Loucy (cell line): ENCODE results near the gene ADPRM.

ENCODE experiments used
- H2AFZ ChIP-seq: fragments of 200-600 bp; sonication (generic); 2 replicates; pipeline ENCODE4 v1.6.0; 2016; ENCODE audit warnings: antibody characterized with exemption, mild to moderate bottlenecking, low read length, moderate library complexity
- H3F3A ChIP-seq: fragments of 200-600 bp; 2 replicates; pipeline ENCODE4 v1.6.0; 2016; ENCODE audit warnings: antibody characterized with exemption, low read depth, mild to moderate bottlenecking
- H3K27me3 ChIP-seq: fragments of 200-600 bp; sonication (generic); 2 replicates; pipeline ENCODE4 v1.6.1; 2014; ENCODE audit warnings: low read length, mild to moderate bottlenecking; ENCODE audit not compliant: insufficient read depth, poor library complexity, severe bottlenecking
- H3K36me3 ChIP-seq: fragments of 200-600 bp; sonication (generic); 2 replicates; pipeline ENCODE4 v1.6.1; 2016; ENCODE audit warnings: low read length; ENCODE audit not compliant: insufficient read depth
- H3K4me1 ChIP-seq: fragments of 200-600 bp; sonication (generic); 2 replicates; pipeline ENCODE4 v1.5.1; 2014; ENCODE audit warnings: low read length, mild to moderate bottlenecking; ENCODE audit not compliant: insufficient read depth, poor library complexity, severe bottlenecking
- H3K4me2 ChIP-seq: fragments of 200-600 bp; sonication (generic); 2 replicates; pipeline ENCODE4 v1.6.0; 2014; ENCODE audit warnings: antibody characterized with exemption, low read length, low read depth, mild to moderate bottlenecking; ENCODE audit not compliant: poor library complexity, severe bottlenecking
- H3K4me3 ChIP-seq: fragments of 200-600 bp; sonication (generic); 2 replicates; pipeline ENCODE4 v1.5.1; 2014; ENCODE audit warnings: low read length, mild to moderate bottlenecking, mixed read lengths; ENCODE audit not compliant: poor library complexity, severe bottlenecking
- H3K79me2 ChIP-seq: fragments of 200-600 bp; sonication (generic); 2 replicates; pipeline ENCODE4 v1.6.1; 2014; ENCODE audit warnings: low read length; ENCODE audit not compliant: insufficient read depth
- H3K9ac ChIP-seq: fragments of 200-600 bp; sonication (generic); 2 replicates; pipeline ENCODE4 v1.6.0; 2014; ENCODE audit warnings: mild to moderate bottlenecking, low read depth, low read length, moderate library complexity; ENCODE audit not compliant: poor library complexity, severe bottlenecking
- H3K9me2 ChIP-seq: fragments of 200-600 bp; sonication (generic); replicated peaks from 2 replicates; pipeline ENCODE4 v1.6.1; 2016; ENCODE audit warnings: low read depth, low read length, mixed read lengths
- H3K9me3 ChIP-seq: fragments of 200-600 bp; sonication (generic); 2 replicates; pipeline ENCODE4 v1.6.1; 2014; ENCODE audit warnings: mild to moderate bottlenecking, antibody characterized with exemption, low read length, low read depth; ENCODE audit not compliant: insufficient read depth
- H4K20me1 ChIP-seq: fragments of 200-600 bp; sonication (generic); 2 replicates; pipeline ENCODE4 v1.6.0; 2014; ENCODE audit warnings: antibody characterized with exemption, low read length, mild to moderate bottlenecking; ENCODE audit not compliant: insufficient read depth, poor library complexity, severe bottlenecking
- EZH2phosphoT487 ChIP-seq: fragments of 200-600 bp; IDR thresholded peaks from 2 replicates; pipeline ENCODE4 v1.6.1; 2018; ENCODE audit warnings: antibody characterized with exemption, mild to moderate bottlenecking, moderate library complexity, borderline replicate concordance
- TF ChIP-seq, protein P1 (sequence below): fragments of 200-600 bp; sonication (generic); conservative IDR thresholded peaks from 2 replicates; pipeline ENCODE4 v1.5.1; 2014; ENCODE audit warnings: mild to moderate bottlenecking, antibody characterized with exemption, low read length

Gene ADPRM

DNA sequence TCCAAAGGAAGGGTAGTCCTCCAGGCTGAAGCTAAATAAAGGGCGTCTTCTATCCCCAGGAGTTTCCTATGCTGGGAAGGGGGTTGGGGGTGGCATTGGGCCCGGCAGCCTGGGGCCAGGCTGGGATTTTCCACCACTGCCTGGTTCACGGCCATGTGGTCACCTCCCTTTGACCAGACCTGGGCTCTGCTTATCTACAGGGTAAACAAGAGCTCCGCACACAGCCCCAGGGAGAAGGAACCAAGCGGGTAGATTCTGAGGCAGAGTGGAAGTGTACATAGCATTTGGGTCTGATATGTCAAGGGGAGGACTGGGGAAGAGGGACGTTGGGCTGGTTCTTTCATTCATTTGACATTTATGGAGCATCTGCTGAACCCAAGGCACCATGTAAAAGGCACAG, 59.7 kb downstream of the ADPRM start:
- H3K27me3 ChIP-seq, result no peaks in the 10 kb centered on the region
- no peak overlapping the region for H3K4me2 ChIP-seq
- peaks cover 17% of the 10 kb centered on the region for H3K4me1 ChIP-seq
- no peaks in the 10 kb centered on the region for H3F3A ChIP-seq
- no peak overlapping the region for H3K4me3 ChIP-seq
- no peaks in the 10 kb centered on the region for H3K9me3 ChIP-seq
- H3K9me2 ChIP-seq, result no peaks in the 10 kb centered on the region
- no peak overlapping the region for H3K9ac ChIP-seq
- no peaks in the 10 kb centered on the region for H4K20me1 ChIP-seq
- TF ChIP-seq EZH2phosphoT487, result no peak
- TF ChIP-seq, protein P1, sequence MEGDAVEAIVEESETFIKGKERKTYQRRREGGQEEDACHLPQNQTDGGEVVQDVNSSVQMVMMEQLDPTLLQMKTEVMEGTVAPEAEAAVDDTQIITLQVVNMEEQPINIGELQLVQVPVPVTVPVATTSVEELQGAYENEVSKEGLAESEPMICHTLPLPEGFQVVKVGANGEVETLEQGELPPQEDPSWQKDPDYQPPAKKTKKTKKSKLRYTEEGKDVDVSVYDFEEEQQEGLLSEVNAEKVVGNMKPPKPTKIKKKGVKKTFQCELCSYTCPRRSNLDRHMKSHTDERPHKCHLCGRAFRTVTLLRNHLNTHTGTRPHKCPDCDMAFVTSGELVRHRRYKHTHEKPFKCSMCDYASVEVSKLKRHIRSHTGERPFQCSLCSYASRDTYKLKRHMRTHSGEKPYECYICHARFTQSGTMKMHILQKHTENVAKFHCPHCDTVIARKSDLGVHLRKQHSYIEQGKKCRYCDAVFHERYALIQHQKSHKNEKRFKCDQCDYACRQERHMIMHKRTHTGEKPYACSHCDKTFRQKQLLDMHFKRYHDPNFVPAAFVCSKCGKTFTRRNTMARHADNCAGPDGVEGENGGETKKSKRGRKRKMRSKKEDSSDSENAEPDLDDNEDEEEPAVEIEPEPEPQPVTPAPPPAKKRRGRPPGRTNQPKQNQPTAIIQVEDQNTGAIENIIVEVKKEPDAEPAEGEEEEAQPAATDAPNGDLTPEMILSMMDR, result no peak
- no peaks in the 10 kb centered on the region for H3K79me2 ChIP-seq
- no peaks in the 10 kb centered on the region for H3K36me3 ChIP-seq
- no peak overlapping the region for H2AFZ ChIP-seq

DNA sequence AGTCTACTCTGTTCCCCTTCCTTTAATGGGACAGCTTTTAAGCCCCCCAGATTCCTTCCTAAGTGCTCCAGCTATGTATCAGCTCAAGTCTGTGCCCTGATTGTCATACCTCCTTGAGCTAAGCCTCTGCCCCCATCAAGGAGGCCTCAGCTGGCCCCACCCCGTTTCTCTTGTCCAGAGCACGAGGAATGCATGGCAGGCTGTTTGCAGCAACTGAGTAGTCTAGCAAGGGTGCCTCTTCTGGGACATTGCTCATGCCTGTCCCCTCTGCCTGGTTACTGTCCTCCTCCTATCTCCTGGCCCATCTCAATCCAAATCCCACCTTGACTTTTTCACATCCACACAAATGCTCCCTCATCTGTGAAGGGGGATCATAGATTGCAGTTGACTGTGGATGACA, 60.3 kb downstream of the ADPRM start:
- no peaks in the 10 kb centered on the region for H3K9me2 ChIP-seq
- H3K4me1 ChIP-seq, result peaks cover 17% of the 10 kb centered on the region
- no peak overlapping the region for H3K4me2 ChIP-seq
- no peak for TF ChIP-seq EZH2phosphoT487
- TF ChIP-seq, protein P1, result no peak
- H4K20me1 ChIP-seq, result no peaks in the 10 kb centered on the region
- no peak overlapping the region for H3K9ac ChIP-seq
- no peaks in the 10 kb centered on the region for H3K27me3 ChIP-seq
- H3F3A ChIP-seq, result no peaks in the 10 kb centered on the region
- no peaks in the 10 kb centered on the region for H3K79me2 ChIP-seq
- no peaks in the 10 kb centered on the region for H3K36me3 ChIP-seq
- H3K4me3 ChIP-seq, result no peak overlapping the region
- no peak overlapping the region for H2AFZ ChIP-seq
- no peaks in the 10 kb centered on the region for H3K9me3 ChIP-seq

DNA sequence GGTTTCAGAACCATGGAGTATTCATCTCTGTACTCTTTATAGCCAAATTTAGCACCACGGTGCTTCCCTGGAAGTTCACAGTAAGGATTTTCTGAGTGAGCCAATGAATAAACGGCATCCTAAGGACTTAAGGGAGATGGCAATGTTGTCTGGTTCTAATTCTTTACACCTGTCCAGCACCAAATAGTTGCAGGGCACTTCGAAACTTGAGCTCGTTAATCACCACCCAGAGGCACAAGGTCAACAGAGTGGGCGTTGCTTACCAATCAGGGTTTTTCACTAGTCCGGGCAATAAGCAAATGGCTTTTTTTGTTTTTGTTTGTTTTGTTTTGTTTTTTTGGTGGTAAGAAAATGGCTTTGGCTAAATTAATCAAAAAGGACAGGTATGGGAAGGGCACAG, 60.7 kb downstream of the ADPRM start:
- H3K4me1 ChIP-seq, result peaks cover 17% of the 10 kb centered on the region
- no peak for TF ChIP-seq EZH2phosphoT487
- TF ChIP-seq, protein P1, result no peak
- no peaks in the 10 kb centered on the region for H3K79me2 ChIP-seq
- H3K9ac ChIP-seq, result no peak overlapping the region
- H3K27me3 ChIP-seq, result no peaks in the 10 kb centered on the region
- no peaks in the 10 kb centered on the region for H4K20me1 ChIP-seq
- no peak overlapping the region for H3K4me3 ChIP-seq
- no peaks in the 10 kb centered on the region for H3F3A ChIP-seq
- no peaks in the 10 kb centered on the region for H3K36me3 ChIP-seq
- no peak overlapping the region for H3K4me2 ChIP-seq
- no peaks in the 10 kb centered on the region for H3K9me3 ChIP-seq
- H2AFZ ChIP-seq, result no peak overlapping the region
- no peaks in the 10 kb centered on the region for H3K9me2 ChIP-seq
